Measurements from ENCODE around the gene DSCAM. TPM values are rescaled to one million over a fixed set of nuclear protein-coding genes. Genes with fewer than 3 reads are reported as not detected.

The DSCAM gene
- total and polyA plus RNA-seq, 2 experiments from 2014 or later, result 0.07 TPM; not detected in 1

DNA sequence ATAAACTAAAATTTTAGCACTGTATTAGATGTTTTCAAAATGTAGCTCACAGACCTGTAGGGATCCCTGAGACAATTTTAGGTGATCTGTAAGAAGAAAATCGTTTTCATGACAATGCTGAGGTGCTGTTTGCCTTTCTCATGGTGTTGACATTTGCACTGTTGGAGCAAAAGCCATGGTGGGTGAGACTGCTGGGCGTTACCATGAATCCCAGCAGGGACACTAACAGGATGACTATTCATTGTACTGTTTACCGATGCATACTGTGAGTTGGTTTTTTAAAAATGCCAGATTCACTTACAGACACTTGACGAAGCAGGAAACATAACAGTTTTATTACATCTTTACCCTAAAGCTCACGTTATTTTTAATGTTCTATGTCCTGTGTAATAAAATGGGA, 511.3 kb downstream of the DSCAM start:
- Histone ChIP-seq H3K4me1 (ENCODE audit: insufficient read depth) (no peaks in the 10 kb centered on the region; the same call in 1 of the 2 replicates), H3K79me2 (replicated peaks; ENCODE audit: insufficient read depth) (no peaks in the 10 kb centered on the region), H3K4me2 (peak overlapping the region; percentile 50), H3K9me2 (ENCODE audit: insufficient read depth) (no peaks in the 10 kb centered on the region), H4K20me1 (replicated peaks; ENCODE audit: insufficient read depth) (no peaks in the 10 kb centered on the region), H3K27ac (ENCODE audit: low read depth) (no peak overlapping the region), H3K4me3 (peak overlapping the region; percentile 21; the same call in 1 of the 2 replicates), H3K27me3 (ENCODE audit: insufficient read depth) (no peaks in the 10 kb centered on the region), H3F3A (replicated peaks; ENCODE audit: low read depth) (no peaks in the 10 kb centered on the region), H2AFZ (no peak overlapping the region), H3K36me3 (ENCODE audit: insufficient read depth) (no peaks in the 10 kb centered on the region; the same call in 1 of the 2 replicates)
- Mint-ChIP-seq H3K27me3 (ENCODE audit: insufficient read depth, low read depth, poor library complexity) (peaks cover 11% of the 10 kb centered on the region), H3K36me3 (ENCODE audit: low read depth) (no peaks in the 10 kb centered on the region; the same call in 1 of the 3 replicates), H3K27ac (no peak overlapping the region), H3K4me3 (peak overlapping the region; percentile 14; the same call in 1 of the 3 replicates), H3K4me1 (peaks cover 9% of the 10 kb centered on the region; the same call in 1 of the 3 replicates), H3K9me3 (peaks cover 60% of the 10 kb centered on the region)
- TF ChIP-seq EZH2 (IDR thresholded peaks at IDR 0.05; ENCODE audit: low read depth, unreplicated experiment) (no peak), ZNF331 (CRISPR knock-in tag; IDR thresholded peaks at IDR 0.05; ENCODE audit: low read depth) (no peak), ZNF114 (CRISPR knock-in tag; IDR thresholded peaks at IDR 0.05) (no peak), REST (IDR thresholded peaks at IDR 0.05; ENCODE audit: unreplicated experiment) (no peak)
- DNase-seq (ENCODE audit: low spot score) (peak; percentile 9), ATAC-seq (peak; percentile 80)

DNA sequence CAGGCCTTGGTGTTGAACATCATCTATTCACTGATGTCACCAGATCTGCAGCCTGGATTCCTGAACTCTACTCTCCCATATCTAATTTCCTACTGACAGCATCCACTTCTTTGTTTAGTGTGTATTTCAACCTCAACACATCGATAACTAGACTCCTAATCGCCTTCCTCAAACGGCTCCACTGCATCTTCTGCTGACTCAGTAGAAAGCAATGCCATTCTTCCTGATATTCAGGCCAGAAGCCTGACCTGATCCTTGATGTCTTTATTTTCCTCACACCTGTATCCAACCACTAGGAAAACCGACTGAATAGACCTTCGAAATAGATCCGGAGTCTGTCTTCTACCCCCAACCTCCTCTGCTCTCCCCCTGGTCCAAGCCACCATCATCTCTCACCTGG, 512.8 kb downstream of the DSCAM start:
- Mint-ChIP-seq H3K9me3 (peaks cover 58% of the 10 kb centered on the region), H3K4me3 (no peak overlapping the region), H3K27me3 (ENCODE audit: insufficient read depth, low read depth, poor library complexity) (peaks cover 11% of the 10 kb centered on the region), H3K27ac (no peak overlapping the region), H3K36me3 (ENCODE audit: low read depth) (no peaks in the 10 kb centered on the region; the same call in 1 of the 3 replicates), H3K4me1 (peaks cover 9% of the 10 kb centered on the region; the same call in 1 of the 3 replicates)
- H3K9me2 ChIP-seq (ENCODE audit: insufficient read depth), result no peaks in the 10 kb centered on the region
- H2AFZ ChIP-seq, result no peak overlapping the region
- H3K36me3 ChIP-seq (ENCODE audit: insufficient read depth), result no peaks in the 10 kb centered on the region; the same call in 1 of the 2 replicates
- H3K4me1 ChIP-seq (ENCODE audit: insufficient read depth), result no peaks in the 10 kb centered on the region; the same call in 1 of the 2 replicates
- no peaks in the 10 kb centered on the region for H3K27me3 ChIP-seq (ENCODE audit: insufficient read depth)
- H3K4me2 ChIP-seq, result no peak overlapping the region
- no peak overlapping the region for H3K4me3 ChIP-seq
- H4K20me1 ChIP-seq (replicated peaks; ENCODE audit: insufficient read depth), result no peaks in the 10 kb centered on the region
- no peak overlapping the region for H3K27ac ChIP-seq (ENCODE audit: low read depth)
- H3K79me2 ChIP-seq (replicated peaks; ENCODE audit: insufficient read depth), result no peaks in the 10 kb centered on the region
- ATAC-seq, result no peak
- H3F3A ChIP-seq (replicated peaks; ENCODE audit: low read depth), result no peaks in the 10 kb centered on the region
- no peak for DNase-seq (ENCODE audit: low spot score)
- TF ChIP-seq JUNB (IDR thresholded peaks at IDR 0.05; ENCODE audit: unreplicated experiment) (no peak), NANOG (IDR thresholded peaks at IDR 0.05; ENCODE audit: borderline replicate concordance) (no peak), POLR2AphosphoS5 (IDR thresholded peaks at IDR 0.05; ENCODE audit: low read depth) (no peak), ZNF114 (CRISPR knock-in tag; IDR thresholded peaks at IDR 0.05) (no peak), EZH2 (IDR thresholded peaks at IDR 0.05; ENCODE audit: low read depth, unreplicated experiment) (no peak), CTCF (conservative IDR thresholded peaks at IDR 0.05; ENCODE audit: low read depth in 2 of 2) (no peak), ETS1 (IDR thresholded peaks at IDR 0.05) (no peak), EZH2phosphoT487 (IDR thresholded peaks at IDR 0.05; ENCODE audit: unreplicated experiment) (no peak)

Data from GM23338 (cell line).